ENCODE data around the gene ELOB.

The ELOB gene

DNA sequence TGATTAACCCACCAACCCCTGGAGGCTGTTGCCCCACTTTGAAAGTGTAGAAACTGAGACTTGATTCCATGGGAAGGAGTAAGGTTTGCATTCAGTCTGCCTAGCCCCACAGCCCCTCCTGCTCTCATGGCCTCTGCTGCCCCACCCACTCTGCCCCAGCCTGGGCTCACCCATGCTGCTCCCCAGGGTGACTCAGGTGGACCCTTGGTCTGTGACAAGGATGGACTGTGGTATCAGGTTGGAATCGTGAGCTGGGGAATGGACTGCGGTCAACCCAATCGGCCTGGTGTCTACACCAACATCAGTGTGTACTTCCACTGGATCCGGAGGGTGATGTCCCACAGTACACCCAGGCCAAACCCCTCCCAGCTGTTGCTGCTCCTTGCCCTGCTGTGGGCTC lies 27.6 kb upstream of the ELOB start:
- H3K4me1 ChIP-seq (ENCODE audit: insufficient read depth, low read length, severe bottlenecking), result no peaks in the 10 kb centered on the region
- H4K20me1 ChIP-seq (ENCODE audit: insufficient read depth, low read length), result no peaks in the 10 kb centered on the region
- no peaks in the 10 kb centered on the region for H3K79me2 ChIP-seq (ENCODE audit: insufficient read depth, low read length)
- no peak overlapping the region for H3K4me2 ChIP-seq (ENCODE audit: low read length)
- TF ChIP-seq, protein P1, sequence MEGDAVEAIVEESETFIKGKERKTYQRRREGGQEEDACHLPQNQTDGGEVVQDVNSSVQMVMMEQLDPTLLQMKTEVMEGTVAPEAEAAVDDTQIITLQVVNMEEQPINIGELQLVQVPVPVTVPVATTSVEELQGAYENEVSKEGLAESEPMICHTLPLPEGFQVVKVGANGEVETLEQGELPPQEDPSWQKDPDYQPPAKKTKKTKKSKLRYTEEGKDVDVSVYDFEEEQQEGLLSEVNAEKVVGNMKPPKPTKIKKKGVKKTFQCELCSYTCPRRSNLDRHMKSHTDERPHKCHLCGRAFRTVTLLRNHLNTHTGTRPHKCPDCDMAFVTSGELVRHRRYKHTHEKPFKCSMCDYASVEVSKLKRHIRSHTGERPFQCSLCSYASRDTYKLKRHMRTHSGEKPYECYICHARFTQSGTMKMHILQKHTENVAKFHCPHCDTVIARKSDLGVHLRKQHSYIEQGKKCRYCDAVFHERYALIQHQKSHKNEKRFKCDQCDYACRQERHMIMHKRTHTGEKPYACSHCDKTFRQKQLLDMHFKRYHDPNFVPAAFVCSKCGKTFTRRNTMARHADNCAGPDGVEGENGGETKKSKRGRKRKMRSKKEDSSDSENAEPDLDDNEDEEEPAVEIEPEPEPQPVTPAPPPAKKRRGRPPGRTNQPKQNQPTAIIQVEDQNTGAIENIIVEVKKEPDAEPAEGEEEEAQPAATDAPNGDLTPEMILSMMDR (IDR thresholded peaks at IDR 0.05; ENCODE audit: low read length), result no peak
- TF ChIP-seq EZH2 (IDR thresholded peaks at IDR 0.05; ENCODE audit: borderline replicate concordance, low read length), result no peak
- H3K36me3 ChIP-seq (ENCODE audit: insufficient read depth, low read length), result no peaks in the 10 kb centered on the region; the same call in 1 of the 2 replicates
- H3K4me3 ChIP-seq (ENCODE audit: low read depth, low read length, poor library complexity, severe bottlenecking), result no peak overlapping the region
- no peak overlapping the region for H3K27ac ChIP-seq (ENCODE audit: low read depth, low read length, poor library complexity, severe bottlenecking)
- H3F3A ChIP-seq (ENCODE audit: insufficient read depth, low read length), result no peaks in the 10 kb centered on the region
- 0 out of 2 replicates have a peak, but pooled peaks cover 6% of the 10 kb centered on the region for H3K9me3 ChIP-seq (ENCODE audit: low read length)
- H3K9me2 ChIP-seq (ENCODE audit: low read depth, low read length), result no peaks in the 10 kb centered on the region
- H3K9ac ChIP-seq (ENCODE audit: low read length), result no peak overlapping the region
- H3K27me3 ChIP-seq (ENCODE audit: insufficient read depth, low read length), result peaks cover 14% of the 10 kb centered on the region
- no peak overlapping the region for H2AFZ ChIP-seq (ENCODE audit: low read length)

DNA sequence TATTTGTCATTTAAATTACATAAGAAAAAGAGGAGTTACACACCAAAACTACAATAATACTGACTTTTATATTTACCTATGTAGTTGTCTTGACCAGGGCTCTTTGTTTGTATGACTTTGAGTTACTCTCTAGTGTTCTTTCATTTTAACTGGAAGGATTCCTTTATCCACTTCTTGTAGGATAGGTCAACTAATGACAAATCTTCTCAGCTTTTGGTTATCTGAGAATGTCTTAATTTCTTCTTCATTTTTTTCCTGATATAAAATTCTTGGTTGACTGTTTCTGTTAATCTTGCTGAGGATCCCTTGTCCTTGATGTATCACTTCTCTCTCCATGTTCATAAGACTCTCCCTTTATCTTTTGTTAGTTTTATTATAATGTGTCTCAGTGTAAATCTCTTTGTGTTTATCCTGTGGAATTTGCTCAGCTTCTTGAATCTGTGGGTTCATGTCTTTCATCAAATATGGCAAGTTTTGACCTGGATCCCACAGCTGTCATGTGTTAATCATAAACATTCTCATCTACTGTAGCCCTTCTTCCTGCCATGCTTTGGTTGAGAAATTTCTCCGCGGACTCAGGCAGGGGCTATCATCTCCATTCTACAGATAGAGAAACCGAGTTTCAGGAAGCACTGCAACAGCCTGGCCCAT lies 26.6 kb upstream of the ELOB start:
- Histone ChIP-seq H3F3A (ENCODE audit: insufficient read depth, low read length) (no peaks in the 10 kb centered on the region), H3K79me2 (ENCODE audit: insufficient read depth, low read length) (no peaks in the 10 kb centered on the region), H2AFZ (ENCODE audit: low read length) (no peak overlapping the region), H4K20me1 (ENCODE audit: insufficient read depth, low read length) (no peaks in the 10 kb centered on the region), H3K27me3 (ENCODE audit: insufficient read depth, low read length) (peaks cover 14% of the 10 kb centered on the region), H3K4me1 (ENCODE audit: insufficient read depth, low read length, severe bottlenecking) (no peaks in the 10 kb centered on the region), H3K4me2 (ENCODE audit: low read length) (no peak overlapping the region), H3K9me2 (ENCODE audit: low read depth, low read length) (no peaks in the 10 kb centered on the region), H3K9me3 (ENCODE audit: low read length) (0 out of 2 replicates have a peak, but pooled peaks cover 6% of the 10 kb centered on the region), H3K27ac (ENCODE audit: low read depth, low read length, poor library complexity, severe bottlenecking) (no peak overlapping the region), H3K36me3 (ENCODE audit: insufficient read depth, low read length) (no peaks in the 10 kb centered on the region; the same call in 1 of the 2 replicates), H3K4me3 (ENCODE audit: low read depth, low read length, poor library complexity, severe bottlenecking) (no peak overlapping the region), H3K9ac (ENCODE audit: low read length) (no peak overlapping the region)
- TF ChIP-seq, protein P1 (IDR thresholded peaks at IDR 0.05; ENCODE audit: low read length), result no peak
- TF ChIP-seq EZH2 (IDR thresholded peaks at IDR 0.05; ENCODE audit: borderline replicate concordance, low read length), result no peak

DNA sequence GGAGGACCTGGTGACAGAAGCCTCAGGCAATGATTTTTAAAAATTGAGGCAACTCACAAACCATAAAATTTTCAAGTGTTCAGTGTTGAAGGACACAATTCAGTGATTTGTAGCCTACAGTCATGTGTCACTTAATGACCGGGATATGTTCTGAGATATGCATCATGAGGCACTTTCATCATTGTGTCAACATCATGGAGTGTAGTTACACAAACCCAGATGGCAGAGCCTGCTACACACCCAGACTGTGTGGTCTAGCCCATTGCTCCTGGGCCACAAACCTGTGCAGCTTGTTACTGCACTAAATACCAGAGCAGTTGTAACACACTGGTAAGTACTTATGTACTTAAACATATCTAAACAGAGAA lies 22.8 kb upstream of the ELOB start:
- H3K9ac ChIP-seq (ENCODE audit: low read length), result no peak overlapping the region

More for the DNA sequence above, 22.8 kb upstream of the ELOB start:
- no peak overlapping the region for H2AFZ ChIP-seq (ENCODE audit: low read length)
- H3K9me2 ChIP-seq (ENCODE audit: low read depth, low read length), result no peaks in the 10 kb centered on the region
- no peaks in the 10 kb centered on the region; the same call in 1 of the 2 replicates for H3K36me3 ChIP-seq (ENCODE audit: insufficient read depth, low read length)
- H3K27me3 ChIP-seq (ENCODE audit: insufficient read depth, low read length), result peaks cover 11% of the 10 kb centered on the region
- H3K4me3 ChIP-seq (ENCODE audit: low read depth, low read length, poor library complexity, severe bottlenecking), result no peak overlapping the region
- no peaks in the 10 kb centered on the region for H3K79me2 ChIP-seq (ENCODE audit: insufficient read depth, low read length)
- 0 out of 2 replicates have a peak, but pooled peaks cover 6% of the 10 kb centered on the region for H3K9me3 ChIP-seq (ENCODE audit: low read length)
- TF ChIP-seq EZH2 (IDR thresholded peaks at IDR 0.05; ENCODE audit: borderline replicate concordance, low read length), result no peak
- TF ChIP-seq, protein P1 (IDR thresholded peaks at IDR 0.05; ENCODE audit: low read length), result no peak
- H4K20me1 ChIP-seq (ENCODE audit: insufficient read depth, low read length), result no peaks in the 10 kb centered on the region
- H3K27ac ChIP-seq (ENCODE audit: low read depth, low read length, poor library complexity, severe bottlenecking), result no peak overlapping the region
- no peaks in the 10 kb centered on the region for H3F3A ChIP-seq (ENCODE audit: insufficient read depth, low read length)
- H3K4me2 ChIP-seq (ENCODE audit: low read length), result no peak overlapping the region
- no peaks in the 10 kb centered on the region for H3K4me1 ChIP-seq (ENCODE audit: insufficient read depth, low read length, severe bottlenecking)
